ENCODE results near the gene BIRC3. TPM values are rescaled to one million over a fixed set of nuclear protein-coding genes. Genes with fewer than 3 reads are reported as not detected.

The BIRC3 gene
- total RNA-seq, 1 experiment from 2014 or later = 65.4 TPM

GRCh38 chr11:102312667-102313066 is 4.6 kb upstream of the BIRC3 start:
- ChIA-PET POLR2A (no interaction called here), CTCF (interaction anchor here (1.1 kb wide), 1 partner anchor 18 kb away, joined by 3 read pairs; no protein-coding TSS in a partner anchor)
- intact Hi-C loops (cut with micrococcal nuclease; ENCODE audit: unreplicated experiment) = loop anchor here (10.0 kb wide), 1 partner anchor 398 kb away; the partner anchor contains the start of genes ANGPTL5 and CEP126
- TF ChIP-seq REST (IDR thresholded peaks at IDR 0.05; ENCODE audit: insufficient read depth in 1 of 2, low read depth in 2 of 2, low read length in 1 of 2) (no peak), SIN3A (IDR thresholded peaks at IDR 0.05; ENCODE audit: borderline replicate concordance, insufficient read depth, low read depth, low read length) (no peak), TCF7L2 (IDR thresholded peaks at IDR 0.05; ENCODE audit: low read depth, low read length) (no peak), CTCF (IDR thresholded peaks at IDR 0.05) (no peak), POLR2AphosphoS5 (IDR thresholded peaks at IDR 0.05; ENCODE audit: low read depth, low read length) (no peak)
- in situ Hi-C loops (cut with HindIII; ENCODE audit: low pct_unique_long_range_greater_than_20kb, low sequenced_read_pairs) = no loop called here
- BruUV-seq (replicated peaks) = no TSS peak
- no peaks in the 10 kb centered on the region for H3K9me3 ChIP-seq (ENCODE audit: control insufficient read depth, insufficient read depth, low read depth, low read length)
- DNase-seq (ENCODE audit: low read depth, low spot score) (no peak), ATAC-seq (no peak)
- H3K27ac ChIP-seq (ENCODE audit: low read length) = peak overlapping the region; percentile 93
- H3K27me3 ChIP-seq (ENCODE audit: control insufficient read depth, insufficient read depth, low read length) = no peaks in the 10 kb centered on the region
- H3K4me1 ChIP-seq (ENCODE audit: control insufficient read depth, insufficient read depth, low read length) = peaks cover 45% of the 10 kb centered on the region
- H3K4me3 ChIP-seq (ENCODE audit: low read depth in 2 of 2, low read length in 2 of 2) = peak overlapping the region; percentile 37 to 67
- H3K36me3 ChIP-seq (ENCODE audit: control insufficient read depth, insufficient read depth, low read length) = no peaks in the 10 kb centered on the region

GRCh38 chr11:102313238-102313940 is 3.9 kb upstream of the BIRC3 start:
- H3K4me3 ChIP-seq (ENCODE audit: low read depth in 2 of 2, low read length in 2 of 2) = peak overlapping the region; percentile 37 to 67
- peaks cover 38% of the 10 kb centered on the region for H3K4me1 ChIP-seq (ENCODE audit: control insufficient read depth, insufficient read depth, low read length)
- intact Hi-C loops (cut with micrococcal nuclease; ENCODE audit: unreplicated experiment) = loop anchor here (10.0 kb wide), 1 partner anchor 399 kb away; the partner anchor contains the start of genes ANGPTL5 and CEP126
- H3K27ac ChIP-seq (ENCODE audit: low read length) = peak overlapping the region; percentile 93
- in situ Hi-C loops (cut with HindIII; ENCODE audit: low pct_unique_long_range_greater_than_20kb, low sequenced_read_pairs) = no loop called here
- no peak for TF ChIP-seq POLR2AphosphoS5 (IDR thresholded peaks at IDR 0.05; ENCODE audit: low read depth, low read length)
- TF ChIP-seq SIN3A (IDR thresholded peaks at IDR 0.05; ENCODE audit: borderline replicate concordance, insufficient read depth, low read depth, low read length) = no peak
- no peak for TF ChIP-seq TCF7L2 (IDR thresholded peaks at IDR 0.05; ENCODE audit: low read depth, low read length)
- no peak for TF ChIP-seq CTCF (IDR thresholded peaks at IDR 0.05)
- no peak for TF ChIP-seq REST (IDR thresholded peaks at IDR 0.05; ENCODE audit: insufficient read depth in 1 of 2, low read depth in 2 of 2, low read length in 1 of 2)
- ATAC-seq (no peak), DNase-seq (ENCODE audit: low read depth, low spot score) (no peak)
- ChIA-PET CTCF (no interaction called here), POLR2A (interaction anchor here (0.7 to 1.1 kb wide), 2 partner anchors 13 to 35 kb away, joined by 3 to 4 read pairs; no protein-coding TSS in a partner anchor)
- no peaks in the 10 kb centered on the region for H3K36me3 ChIP-seq (ENCODE audit: control insufficient read depth, insufficient read depth, low read length)
- no TSS peak for BruUV-seq (replicated peaks)
- H3K9me3 ChIP-seq (ENCODE audit: control insufficient read depth, insufficient read depth, low read depth, low read length) = no peaks in the 10 kb centered on the region
- no peaks in the 10 kb centered on the region for H3K27me3 ChIP-seq (ENCODE audit: control insufficient read depth, insufficient read depth, low read length)
